Pancreas (tissue), 10 donors: ENCODE results near the gene KRT32. TPM values are rescaled to one million over a fixed set of nuclear protein-coding genes. Genes with fewer than 3 reads are reported as not detected.

Source experiments
- ATAC-seq, 4 donors: fragments of 200-7000 bp; cut with Tn5 transposase; one replicate each; pipeline versions ENCODE4 v1.8.0 to v1.9.1; 2020; ENCODE audit warnings: mild to moderate bottlenecking in 4 of 4, moderate library complexity in 4 of 4
- DNase-seq, 6 donors: peaks; one replicate each; pipeline ENCODE4 v3.0.0-alpha.2; 2020
- FAIRE-seq: peaks from 2 replicates; lab custom pipeline; 2012; peaks lifted over from hg19 to GRCh38; lab: Jason Lieb, UNC
- H3K27ac ChIP-seq, 4 donors: fragments of 200-600 bp; sonication (generic); 1 replicate in 3 of 4; 2 replicates in 1 of 4; pipeline versions ENCODE4 v1.5.0 to v1.8.0; 2020
- H3K27me3 ChIP-seq, 4 donors: fragments of 200-600 bp; one replicate each; pipeline ENCODE4 v1.8.0; 2021
- H3K36me3 ChIP-seq, 3 donors: fragments of 200-600 bp; sonication (generic) in 1 of 3; one replicate each; pipeline versions ENCODE4 v1.5.0 to v1.8.0; 2020 to 2021
- H3K4me1 ChIP-seq, 3 donors: fragments of 200-600 bp; one replicate each; pipeline ENCODE4 v1.8.0; 2021
- H3K4me3 ChIP-seq, 4 donors: fragments of 200-600 bp; sonication (generic) in 2 of 4; one replicate each; pipeline versions ENCODE4 v1.5.0 to v1.8.0; 2020 to 2021
- H3K9me3 ChIP-seq, 4 donors: fragments of 200-600 bp; one replicate each; pipeline ENCODE4 v1.8.0; 2021
- CTCF ChIP-seq, 4 donors: fragments of 200-600 bp; sonication (generic) in 3 of 4; IDR thresholded peaks; one replicate each; pipeline versions ENCODE4 v1.5.0 to v1.8.0; 2021; ENCODE audit warnings: antibody characterized with exemption in 4 of 4
- WGBS, 2 donors: extraction: QIAGEN DNeasy Blood & Tissue Kit; methylation state at CpG; one replicate each; pipeline ENCODE4 v1.1.7; 2013; 5-methylcytosine and 5-hydroxymethylcytosine counted together
- intact Hi-C, 3 donors: fragments of 100-400 bp; cut with DNase I; formaldehyde crosslinking; loops; one replicate each; pipeline versions ENCODE4 v1.11.1 to v1.14.2; 2022
- polyA plus RNA-seq, 2 donors: library from polyadenylated mRNA; stranded (reverse); fragments of 200-250 nt; gene quantifications; one replicate each; pipeline ENCODE4 v1.2.3, GENCODE V29; 2013
- total RNA-seq, 6 donors: library from RNA; stranded (reverse); fragmentation: NEBNext Ultra II Directional in 4 of 6; extraction: Animal tissue kit (Norgen Biotek cat#: 25700) in 4 of 6; gene quantifications; one replicate each; pipeline versions ENCODE4 v1.2.1 to v1.2.4, GENCODE V29; 2021 to 2023
- donor health status: healthy with polysubstance abuse.
- donor health status: DM: no; HTN: no; CAD: no; lungs with moderate emphysema.
- donor health status: DM: no; HTN: no; CAD: no.
- donor health status: control.
- donor health status: control.
- donor health status: Bipolar disorder and iron deficiency.
- donor health status: DM: yes; HTN: yes; CAD: no.
- donor health status: DM: no; HTN: no; CAD: no.
- donor health status: DM: no; HTN: no; CAD: no.
- donor health status: DM: yes; HTN: yes; CAD: no.

KRT32 gene
- total and polyA plus RNA-seq, 8 donors = 0.05 TPM; not detected in 7

DNA sequence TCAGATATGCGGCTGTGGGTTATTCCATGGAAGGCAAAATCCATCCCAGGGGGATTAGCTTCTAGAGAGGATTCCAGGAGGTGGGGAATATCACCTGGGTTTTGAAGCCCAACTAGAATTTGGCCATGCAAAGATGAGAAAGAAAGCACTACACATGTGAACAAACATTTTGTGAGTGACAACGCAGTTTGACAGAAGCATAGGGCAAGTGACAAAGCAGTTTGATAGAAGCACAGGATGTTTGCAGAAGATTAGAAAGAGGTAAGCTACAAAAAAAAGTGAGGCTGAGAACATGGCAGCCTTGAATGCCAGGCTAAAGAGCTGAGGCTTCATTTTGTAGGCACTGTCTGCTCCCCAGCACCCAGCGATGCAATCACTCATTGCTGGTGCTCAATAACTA is 14.1 kb downstream of the KRT32 start:
- 64 to 68% methylated on average over 3 of the region's 3 CpGs for WGBS, 2 donors
- no peaks in the 10 kb centered on the region for H3K36me3 ChIP-seq
- H3K4me1 ChIP-seq = no peaks in the 10 kb centered on the region
- no peaks in the 10 kb centered on the region for H3K27me3 ChIP-seq
- FAIRE-seq (no peak), DNase-seq (no peak), ATAC-seq (no peak)
- H3K27ac ChIP-seq = no peak overlapping the region
- no peaks in the 10 kb centered on the region for H3K9me3 ChIP-seq
- TF ChIP-seq CTCF (IDR thresholded peaks at IDR 0.05) = no peak
- H3K4me3 ChIP-seq = no peak overlapping the region
- intact Hi-C loops = no loop called here

GRCh38 chr17:41452281-41452680 is 14.9 kb downstream of the KRT32 start:
- DNase-seq (no peak), ATAC-seq (no peak), FAIRE-seq (no peak)
- Histone ChIP-seq H3K4me1 (no peaks in the 10 kb centered on the region), H3K4me3 (no peak overlapping the region), H3K9me3 (no peaks in the 10 kb centered on the region), H3K27me3 (no peaks in the 10 kb centered on the region), H3K27ac (no peak overlapping the region), H3K36me3 (no peaks in the 10 kb centered on the region)
- 47 to 66% methylated on average over 4 of the region's 4 CpGs for WGBS, 2 donors
- intact Hi-C loops = no loop called here
- TF ChIP-seq CTCF (IDR thresholded peaks at IDR 0.05) = no peak

DNA sequence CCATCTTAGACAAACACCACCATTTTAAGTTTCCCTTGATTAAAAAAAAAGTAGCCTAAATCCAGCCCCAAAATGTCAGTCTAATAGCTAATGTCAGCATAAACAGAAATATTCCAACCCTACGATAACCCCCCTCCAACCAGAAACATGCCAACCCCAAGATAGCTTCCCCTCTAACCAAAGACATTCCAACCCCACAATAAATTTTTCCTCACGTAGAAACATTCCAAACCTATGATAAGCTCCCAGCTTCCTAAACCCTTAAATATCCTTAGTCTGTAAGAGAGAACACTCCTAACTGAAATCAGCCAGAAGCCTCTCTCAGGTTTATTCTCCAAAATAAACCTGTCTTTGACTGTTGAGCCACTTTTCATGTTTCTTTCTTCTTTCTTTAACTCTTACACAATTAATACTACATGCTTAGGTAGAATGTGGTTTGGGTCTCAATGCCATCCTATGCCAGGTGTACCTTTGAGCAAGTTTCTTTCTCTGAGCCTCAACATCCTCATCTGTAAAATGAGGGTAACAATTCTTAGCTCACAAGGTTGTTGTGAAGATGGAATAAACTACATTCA is 15.9 kb downstream of the KRT32 start:
- no peak for FAIRE-seq
- Histone ChIP-seq H3K4me3 (no peak overlapping the region), H3K9me3 (no peaks in the 10 kb centered on the region), H3K27ac (no peak overlapping the region), H3K4me1 (no peaks in the 10 kb centered on the region), H3K27me3 (no peaks in the 10 kb centered on the region), H3K36me3 (no peaks in the 10 kb centered on the region)
- no peak for DNase-seq
- TF ChIP-seq CTCF (IDR thresholded peaks at IDR 0.05) = no peak
- 59 to 66% methylated on average over 2 of the region's 2 CpGs for WGBS, 2 donors
- no peak for ATAC-seq
- intact Hi-C loops = no loop called here

DNA sequence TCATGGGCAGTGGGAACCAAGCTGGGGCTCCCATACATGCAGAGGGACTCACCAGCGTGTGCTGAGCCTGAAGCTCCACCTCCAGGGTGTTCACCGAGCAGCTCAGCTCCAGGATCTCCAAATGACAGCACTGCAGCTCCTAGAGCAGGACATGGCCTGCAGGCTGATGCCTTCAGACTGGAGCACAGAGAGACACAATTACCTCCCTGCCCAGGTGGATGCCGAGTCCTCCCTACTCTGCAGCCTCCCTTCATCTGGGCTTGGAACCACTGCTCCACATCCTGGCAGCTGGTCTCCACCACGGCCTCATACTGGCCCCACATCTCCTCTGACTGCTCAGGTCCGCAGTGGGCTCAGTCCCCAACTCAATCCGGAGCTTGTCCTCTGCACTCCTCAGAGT is 18.2 kb downstream of the KRT32 start:
- DNase-seq (no peak), ATAC-seq (no peak), FAIRE-seq (no peak)
- TF ChIP-seq CTCF (IDR thresholded peaks at IDR 0.05) = no peak
- no peak overlapping the region for H3K27ac ChIP-seq
- no peaks in the 10 kb centered on the region for H3K36me3 ChIP-seq
- H3K4me3 ChIP-seq = no peak overlapping the region
- no peaks in the 10 kb centered on the region for H3K4me1 ChIP-seq
- H3K27me3 ChIP-seq = no peaks in the 10 kb centered on the region
- H3K9me3 ChIP-seq = no peaks in the 10 kb centered on the region
- 60 to 65% methylated on average over 6 of the region's 6 CpGs for WGBS, 2 donors
- intact Hi-C loops = no loop called here

DNA sequence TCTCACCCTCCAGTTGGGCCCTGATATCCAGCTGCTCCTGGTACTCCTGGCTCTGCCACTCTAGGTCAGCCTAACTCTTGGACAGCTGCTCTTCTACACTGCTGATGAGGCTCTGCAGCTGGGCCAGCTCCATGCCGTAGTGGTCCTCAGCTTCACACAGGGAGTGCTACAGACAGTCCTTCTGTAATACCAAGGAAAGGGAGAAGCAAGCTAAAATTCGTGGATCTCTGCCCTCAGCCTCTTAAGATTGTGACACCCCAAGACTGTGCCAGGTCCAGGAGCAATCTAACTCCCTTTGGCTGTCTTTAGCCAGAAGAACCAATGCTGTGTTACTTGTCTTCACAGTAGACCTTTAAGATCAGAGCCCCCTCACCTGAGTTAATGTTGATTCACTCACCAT is 18.7 kb downstream of the KRT32 start:
- DNase-seq (no peak), ATAC-seq (no peak), FAIRE-seq (no peak)
- no peaks in the 10 kb centered on the region for H3K36me3 ChIP-seq
- intact Hi-C loops = no loop called here
- no peak for TF ChIP-seq CTCF (IDR thresholded peaks at IDR 0.05)
- H3K9me3 ChIP-seq = no peaks in the 10 kb centered on the region
- no peaks in the 10 kb centered on the region for H3K4me1 ChIP-seq
- no peaks in the 10 kb centered on the region for H3K27me3 ChIP-seq
- no peak overlapping the region for H3K27ac ChIP-seq
- WGBS, 2 donors = 31 to 48% methylated on average over 2 of the region's 2 CpGs
- no peak overlapping the region for H3K4me3 ChIP-seq
